ENCODE measurements around the gene STAB1. TPM values are rescaled to one million over a fixed set of nuclear protein-coding genes. Genes with fewer than 3 reads are reported as not detected.
A peak's percentile ranks its signal among the peaks of the same experiment; 100 is the strongest.

Gene STAB1
- total RNA-seq, 4 donors from 2014 or later = 27.0 to 98.2 (median 67.2) TPM

DNA sequence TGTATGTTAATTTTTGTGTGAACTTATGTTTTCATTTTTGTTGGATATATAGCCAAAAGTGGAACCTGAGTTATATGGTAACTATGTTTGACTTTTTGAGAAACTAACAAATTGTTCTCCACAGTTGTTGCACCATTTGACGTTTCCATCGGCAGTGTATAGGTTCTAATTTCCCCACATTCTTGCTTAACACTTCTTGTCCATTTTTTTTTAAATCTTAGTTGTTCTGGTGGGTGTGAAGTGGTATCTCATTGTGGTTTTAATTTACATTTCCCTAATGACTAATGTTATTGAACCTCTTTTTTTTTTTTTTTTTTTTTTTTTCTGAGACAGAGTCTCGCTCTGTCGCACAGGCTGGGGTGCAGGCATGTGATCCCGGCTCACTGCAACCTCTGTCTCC, 31.7 kb upstream of the STAB1 start:
- Histone ChIP-seq H3K9me3 (no peaks in the 10 kb centered on the region), H3K36me3 (peaks cover 0 to 65% (median 0%) of the 10 kb centered on the region in 3 donors), H3K4me1 (no peaks in the 10 kb centered on the region), H3K27ac (no peak overlapping the region), H3K4me3 (no peak overlapping the region), H3K27me3 (no peaks in the 10 kb centered on the region)
- no peak for DNase-seq
- TF ChIP-seq, protein P1, sequence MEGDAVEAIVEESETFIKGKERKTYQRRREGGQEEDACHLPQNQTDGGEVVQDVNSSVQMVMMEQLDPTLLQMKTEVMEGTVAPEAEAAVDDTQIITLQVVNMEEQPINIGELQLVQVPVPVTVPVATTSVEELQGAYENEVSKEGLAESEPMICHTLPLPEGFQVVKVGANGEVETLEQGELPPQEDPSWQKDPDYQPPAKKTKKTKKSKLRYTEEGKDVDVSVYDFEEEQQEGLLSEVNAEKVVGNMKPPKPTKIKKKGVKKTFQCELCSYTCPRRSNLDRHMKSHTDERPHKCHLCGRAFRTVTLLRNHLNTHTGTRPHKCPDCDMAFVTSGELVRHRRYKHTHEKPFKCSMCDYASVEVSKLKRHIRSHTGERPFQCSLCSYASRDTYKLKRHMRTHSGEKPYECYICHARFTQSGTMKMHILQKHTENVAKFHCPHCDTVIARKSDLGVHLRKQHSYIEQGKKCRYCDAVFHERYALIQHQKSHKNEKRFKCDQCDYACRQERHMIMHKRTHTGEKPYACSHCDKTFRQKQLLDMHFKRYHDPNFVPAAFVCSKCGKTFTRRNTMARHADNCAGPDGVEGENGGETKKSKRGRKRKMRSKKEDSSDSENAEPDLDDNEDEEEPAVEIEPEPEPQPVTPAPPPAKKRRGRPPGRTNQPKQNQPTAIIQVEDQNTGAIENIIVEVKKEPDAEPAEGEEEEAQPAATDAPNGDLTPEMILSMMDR (IDR thresholded peaks at IDR 0.05) = no peak
- no peak for TF ChIP-seq POLR2A (IDR thresholded peaks at IDR 0.05)

DNA sequence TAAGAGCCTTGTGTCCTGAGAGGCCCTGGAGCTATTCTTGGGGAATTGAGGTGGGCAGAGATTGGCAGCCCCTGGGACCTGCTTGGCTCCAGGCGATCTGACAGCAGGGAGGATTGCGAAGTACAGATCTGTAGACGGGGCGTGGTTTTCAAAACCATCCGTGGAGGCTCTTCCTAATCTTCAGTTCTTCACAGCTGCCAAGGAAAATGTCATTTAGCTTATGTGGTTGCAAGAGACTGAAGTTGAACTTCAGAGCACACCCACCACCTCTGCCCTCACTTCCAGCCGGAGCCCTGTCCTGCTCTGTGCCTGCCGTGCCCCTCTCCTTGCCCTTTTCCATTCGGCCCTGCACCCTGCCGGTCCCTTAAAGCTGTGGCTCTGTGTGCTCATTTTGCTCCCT, 26.8 kb upstream of the STAB1 start:
- no peaks in the 10 kb centered on the region for H3K4me1 ChIP-seq
- H3K4me3 ChIP-seq = no peak overlapping the region
- H3K27me3 ChIP-seq = no peaks in the 10 kb centered on the region
- peaks cover 0 to 41% (median 0%) of the 10 kb centered on the region in 3 donors for H3K36me3 ChIP-seq
- H3K27ac ChIP-seq = no peak overlapping the region
- TF ChIP-seq POLR2A (IDR thresholded peaks at IDR 0.05) = no peak
- TF ChIP-seq, protein P1 (IDR thresholded peaks at IDR 0.05) = no peak
- H3K9me3 ChIP-seq = no peaks in the 10 kb centered on the region
- DNase-seq = no peak

DNA sequence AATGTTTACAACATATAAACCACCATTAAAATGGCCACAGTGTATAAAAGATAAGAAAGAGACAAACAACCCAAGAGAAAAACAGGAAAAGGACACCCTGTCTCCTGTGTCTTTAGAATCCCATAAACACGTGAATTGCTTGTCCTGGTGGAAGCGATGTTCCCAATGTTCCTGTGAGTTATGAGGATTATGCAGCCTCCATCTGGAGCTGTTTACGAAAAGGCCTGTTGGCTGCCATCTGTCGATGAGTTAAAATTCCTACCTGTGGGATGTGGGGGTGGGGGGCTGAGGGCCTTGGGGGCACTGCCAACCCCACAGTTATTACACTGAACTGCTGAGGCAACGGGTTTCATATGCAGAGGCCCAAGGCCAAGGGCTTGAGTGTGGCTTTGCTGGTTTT, 26.1 kb upstream of the STAB1 start:
- no peak overlapping the region for H3K27ac ChIP-seq
- H3K4me1 ChIP-seq = no peaks in the 10 kb centered on the region
- no peak for DNase-seq
- no peaks in the 10 kb centered on the region for H3K9me3 ChIP-seq
- H3K36me3 ChIP-seq = peaks cover 0 to 44% (median 0%) of the 10 kb centered on the region in 3 donors
- no peaks in the 10 kb centered on the region for H3K27me3 ChIP-seq
- TF ChIP-seq, protein P1 (IDR thresholded peaks at IDR 0.05) = no peak
- no peak for TF ChIP-seq POLR2A (IDR thresholded peaks at IDR 0.05)
- H3K4me3 ChIP-seq = no peak overlapping the region

DNA sequence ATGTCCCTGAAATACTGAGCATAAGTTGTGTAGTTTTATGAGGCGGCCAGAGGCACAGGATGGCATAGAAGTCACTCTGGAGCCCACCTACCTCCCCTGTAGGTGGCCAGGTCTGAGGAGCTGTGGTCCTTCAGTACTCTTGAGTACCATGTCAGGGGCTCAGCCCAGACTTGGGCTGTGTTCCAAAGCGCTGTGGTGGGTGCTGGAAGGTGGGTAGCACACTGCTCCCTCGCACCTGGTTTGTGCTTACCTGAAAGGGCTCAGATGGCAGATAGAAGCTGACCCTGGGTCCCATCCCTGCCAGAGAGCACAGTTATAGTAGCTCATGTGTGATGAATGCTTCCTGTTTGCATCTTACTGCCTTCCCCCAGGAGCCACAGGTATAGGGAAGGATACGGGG, 24.2 kb upstream of the STAB1 start:
- TF ChIP-seq POLR2A (IDR thresholded peaks at IDR 0.05) = no peak
- TF ChIP-seq, protein P1 (IDR thresholded peaks at IDR 0.05) = no peak
- H3K36me3 ChIP-seq = peaks cover 0 to 51% (median 0%) of the 10 kb centered on the region in 3 donors
- H3K9me3 ChIP-seq = no peaks in the 10 kb centered on the region
- H3K27ac ChIP-seq = no peak overlapping the region
- H3K4me3 ChIP-seq = no peak overlapping the region
- no peaks in the 10 kb centered on the region for H3K27me3 ChIP-seq
- no peaks in the 10 kb centered on the region for H3K4me1 ChIP-seq
- no peak for DNase-seq

DNA sequence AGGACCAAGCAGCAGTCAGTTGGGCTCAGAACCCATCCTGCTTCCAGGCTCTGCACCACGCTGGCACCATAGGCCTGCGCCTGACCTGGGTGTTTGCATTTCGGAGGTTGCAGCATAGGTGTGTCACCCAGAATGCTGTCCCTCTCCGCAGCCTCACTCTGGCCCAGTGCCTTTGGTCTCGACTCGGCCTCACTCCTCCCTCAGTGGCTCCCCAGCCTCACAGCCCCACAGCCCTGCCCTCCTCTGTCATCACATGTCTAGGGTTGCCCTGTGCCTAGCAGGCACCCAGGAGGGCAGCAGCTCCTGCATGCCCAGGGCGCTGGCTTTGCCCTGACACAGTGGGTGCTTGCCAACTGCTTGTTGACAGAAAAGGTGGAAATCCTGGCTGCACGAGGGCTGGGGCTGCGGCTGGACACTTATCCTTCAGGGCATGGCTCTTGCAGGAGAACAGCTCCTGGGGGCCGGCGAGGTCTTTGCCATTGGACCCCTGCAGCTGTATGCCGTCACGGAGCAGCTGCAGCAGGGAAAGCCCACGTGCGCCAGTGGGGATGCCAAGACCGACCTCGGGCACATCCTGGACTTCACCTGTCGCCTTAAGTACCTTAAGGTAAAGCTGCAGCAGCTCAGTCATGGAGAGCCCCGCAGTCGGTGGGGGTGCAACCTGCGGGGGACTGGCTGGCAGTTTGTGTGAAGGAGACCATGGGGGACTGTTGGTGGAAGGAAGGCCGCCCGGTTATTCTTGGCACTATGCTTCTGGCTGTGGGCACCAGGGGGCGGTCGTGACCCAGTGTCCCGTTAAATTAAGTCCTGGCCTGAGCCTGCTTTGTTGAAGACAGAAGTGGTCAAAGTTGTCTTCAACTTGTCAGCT, 23.5 kb upstream of the STAB1 start:
- H3K27ac ChIP-seq = no peak overlapping the region
- H3K36me3 ChIP-seq = peaks cover 0 to 58% (median 0%) of the 10 kb centered on the region in 3 donors
- no peaks in the 10 kb centered on the region for H3K9me3 ChIP-seq
- DNase-seq = peak; percentile 33 to 76 (median 67)
- TF ChIP-seq, protein P1 (IDR thresholded peaks at IDR 0.05) = peak in 5 of 6 experiments; percentile 19 to 54 (median 50)
- TF ChIP-seq POLR2A (IDR thresholded peaks at IDR 0.05) = no peak
- no peak overlapping the region for H3K4me3 ChIP-seq
- H3K4me1 ChIP-seq = no peaks in the 10 kb centered on the region
- H3K27me3 ChIP-seq = no peaks in the 10 kb centered on the region
